Activated CD4-positive, alpha-beta T cell treated with anti-CD3 and anti-CD28 coated beads, Interleukin-2, amount 10 ng/mL, durations not matched to agents 7 days and 5 days (primary cell): ENCODE data around the gene PHLDB2. TPM values are rescaled to one million over a fixed set of nuclear protein-coding genes. Genes with fewer than 3 reads are reported as not detected.

Experiments
- CTCF ChIA-PET: fragments of 350-600 bp; sonication (Branson Sonifier 250); formaldehyde crosslinking; loops from one replicate; lab custom pipeline; 2021; ENCODE audit warnings: antibody characterized with exemption; lab: Charles Lee
- POLR2A ChIA-PET: fragments of 350-600 bp; sonication (Branson Sonifier 250); formaldehyde crosslinking; loops from one replicate; lab custom pipeline; 2021; ENCODE audit warnings: antibody characterized with exemption; lab: Charles Lee
- DNase-seq: peaks from one replicate; pipeline ENCODE4 v3.0.0-alpha.2; 2020
- H3K27ac Mint-ChIP-seq: one replicate; pipeline ENCODE4 v1.8.0; 2021; ENCODE audit warnings: mild to moderate bottlenecking, moderate library complexity, mixed read lengths
- H3K27me3 Mint-ChIP-seq: one replicate; pipeline ENCODE4 v1.8.0; 2021; ENCODE audit warnings: mixed read lengths
- H3K36me3 Mint-ChIP-seq: one replicate; pipeline ENCODE4 v1.8.0; 2021; ENCODE audit warnings: low read depth, mixed read lengths
- H3K4me1 Mint-ChIP-seq: one replicate; pipeline ENCODE4 v1.8.0; 2021; ENCODE audit warnings: mixed read lengths
- H3K4me3 Mint-ChIP-seq: one replicate; pipeline ENCODE4 v1.8.0; 2021; ENCODE audit warnings: mild to moderate bottlenecking, moderate library complexity, mixed read lengths
- H3K9me3 Mint-ChIP-seq: one replicate; pipeline ENCODE4 v1.8.0; 2021; ENCODE audit warnings: mixed read lengths
- total RNA-seq, 2 experiments: library from RNA; stranded (reverse); gene quantifications; one replicate each; pipeline ENCODE4 v1.2.3, GENCODE V29; 2021

PHLDB2 gene
- total RNA-seq, 2 experiments from 2014 or later, result 1.9 to 2.7 TPM

DNA sequence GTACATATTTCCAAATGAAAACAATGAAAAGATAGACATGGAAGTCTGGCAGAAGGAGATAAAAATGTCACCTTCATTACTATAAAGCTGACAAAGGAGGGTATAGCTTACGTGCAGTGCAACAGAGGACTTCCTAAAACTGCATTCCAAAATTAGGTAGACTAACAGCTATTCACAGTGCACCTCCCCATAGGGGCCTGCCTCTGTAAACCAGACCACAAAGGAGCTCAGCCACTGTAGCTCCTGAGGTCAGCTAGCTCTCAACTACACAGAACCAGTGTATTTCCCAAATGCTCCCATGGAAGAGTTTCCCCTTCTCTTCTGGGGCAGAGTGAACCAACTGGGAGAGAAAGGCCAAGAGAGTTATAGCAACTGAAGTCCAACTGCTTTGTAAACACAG, 31.2 kb upstream of the PHLDB2 start:
- no peak overlapping the region for H3K27ac Mint-ChIP-seq
- CTCF ChIA-PET, result interaction anchor here (0.6 to 0.7 kb wide), 2 partner anchors 24 to 79 kb away, joined by 3 to 4 read pairs; no protein-coding TSS in a partner anchor
- no peak overlapping the region for H3K4me3 Mint-ChIP-seq
- no peak for DNase-seq
- POLR2A ChIA-PET, result no interaction called here
- H3K4me1 Mint-ChIP-seq, result peaks cover 14% of the 10 kb centered on the region
- no peaks in the 10 kb centered on the region for H3K36me3 Mint-ChIP-seq
- H3K9me3 Mint-ChIP-seq, result peaks cover 2% of the 10 kb centered on the region
- no peaks in the 10 kb centered on the region for H3K27me3 Mint-ChIP-seq

DNA sequence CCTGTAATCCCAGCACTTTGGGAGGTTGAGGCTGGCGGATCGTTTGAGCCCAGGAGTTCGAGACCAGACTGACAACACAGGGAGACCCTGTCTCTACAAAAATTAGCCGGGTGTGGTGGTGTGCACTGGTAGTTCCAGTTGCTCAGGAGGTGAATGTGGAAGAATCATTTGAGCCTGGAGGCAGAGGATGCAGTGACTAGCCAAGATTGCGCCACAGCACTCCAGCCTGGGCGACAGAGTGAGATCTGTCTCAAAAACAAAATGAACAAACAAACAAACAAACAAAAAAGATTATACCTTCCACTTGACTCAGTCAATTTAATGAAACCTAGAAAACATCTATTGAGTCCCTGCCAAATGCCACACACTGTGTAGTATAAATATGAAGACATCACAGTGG, 30.5 kb upstream of the PHLDB2 start:
- H3K36me3 Mint-ChIP-seq, result no peaks in the 10 kb centered on the region
- no peaks in the 10 kb centered on the region for H3K27me3 Mint-ChIP-seq
- peaks cover 2% of the 10 kb centered on the region for H3K9me3 Mint-ChIP-seq
- no peak overlapping the region for H3K4me3 Mint-ChIP-seq
- ChIA-PET CTCF (interaction anchor here (0.7 kb wide), 1 partner anchor 147 kb away, joined by 3 read pairs; no protein-coding TSS in a partner anchor), POLR2A (no interaction called here)
- H3K4me1 Mint-ChIP-seq, result peaks cover 14% of the 10 kb centered on the region
- no peak for DNase-seq
- H3K27ac Mint-ChIP-seq, result no peak overlapping the region

- H3K4me1 Mint-ChIP-seq, result peaks cover 14% of the 10 kb centered on the region
- H3K27me3 Mint-ChIP-seq, result no peaks in the 10 kb centered on the region
- peaks cover 2% of the 10 kb centered on the region for H3K9me3 Mint-ChIP-seq
- no peaks in the 10 kb centered on the region for H3K36me3 Mint-ChIP-seq
- POLR2A ChIA-PET, result no interaction called here
- CTCF ChIA-PET, result interaction anchor here (0.7 kb wide), 1 partner anchor 148 kb away, joined by 3 read pairs; no protein-coding TSS in a partner anchor
- no peak overlapping the region for H3K27ac Mint-ChIP-seq
- H3K4me3 Mint-ChIP-seq, result no peak overlapping the region
- DNase-seq, result no peak
Measured at GRCh38 chr3:111829023-111829422, 30.0 kb upstream of the PHLDB2 start.

DNA sequence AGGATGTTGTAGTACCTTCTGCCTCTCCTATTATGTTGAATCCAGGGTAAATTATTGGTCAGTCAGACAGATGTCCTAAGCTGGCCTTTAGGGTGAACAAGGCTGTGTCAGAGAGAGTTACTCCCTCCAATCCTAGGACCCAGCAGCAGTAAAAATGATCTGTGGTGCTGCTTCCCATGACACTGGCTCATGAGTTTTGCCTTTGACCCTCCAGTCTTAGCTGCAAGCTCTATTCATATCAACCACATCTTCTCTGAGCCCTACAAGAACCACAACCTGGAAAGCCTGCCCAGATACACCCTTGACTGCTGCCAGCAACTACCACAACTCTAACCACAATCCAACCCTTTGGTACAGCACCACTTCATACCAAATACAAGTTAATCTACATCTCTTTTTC, 27.2 kb upstream of the PHLDB2 start:
- Mint-ChIP-seq H3K4me1 (peaks cover 9% of the 10 kb centered on the region), H3K9me3 (peaks cover under 1% of the 10 kb centered on the region), H3K27me3 (no peaks in the 10 kb centered on the region), H3K4me3 (no peak overlapping the region), H3K36me3 (no peaks in the 10 kb centered on the region), H3K27ac (no peak overlapping the region)
- DNase-seq, result peak; percentile 55
- ChIA-PET POLR2A (no interaction called here), CTCF (no interaction called here)

DNA sequence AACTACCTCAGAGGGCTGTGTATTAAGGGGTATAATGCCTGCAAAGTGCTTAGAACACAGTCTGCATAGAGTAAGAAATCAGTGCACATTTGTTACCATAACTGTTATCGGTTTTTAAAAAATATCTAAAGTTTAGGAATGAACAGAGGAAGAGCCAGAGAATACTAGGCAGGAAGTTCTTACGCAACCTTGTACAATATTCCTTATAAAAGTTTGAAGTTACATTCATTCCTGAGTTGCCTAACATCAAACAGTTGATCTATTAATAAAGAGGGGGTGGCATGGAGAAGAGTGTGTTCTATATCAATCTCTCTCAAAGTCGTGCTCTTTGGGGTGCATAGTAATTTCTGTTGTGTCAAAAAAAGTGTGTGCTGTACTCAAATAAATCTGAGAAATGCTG, 22.0 kb upstream of the PHLDB2 start:
- Mint-ChIP-seq H3K36me3 (no peaks in the 10 kb centered on the region), H3K27ac (no peak overlapping the region), H3K9me3 (no peaks in the 10 kb centered on the region), H3K27me3 (peaks cover 4% of the 10 kb centered on the region), H3K4me3 (no peak overlapping the region), H3K4me1 (peaks cover under 1% of the 10 kb centered on the region)
- CTCF ChIA-PET, result no interaction called here
- DNase-seq, result no peak
- POLR2A ChIA-PET, result no interaction called here

GRCh38 chr3:111838133-111838532, 20.9 kb upstream of the PHLDB2 start:
- Mint-ChIP-seq H3K4me1 (no peaks in the 10 kb centered on the region), H3K27me3 (peaks cover 9% of the 10 kb centered on the region), H3K27ac (no peak overlapping the region), H3K9me3 (no peaks in the 10 kb centered on the region), H3K36me3 (no peaks in the 10 kb centered on the region), H3K4me3 (no peak overlapping the region)
- no peak for DNase-seq
- CTCF ChIA-PET, result no interaction called here
- POLR2A ChIA-PET, result no interaction called here

- Mint-ChIP-seq H3K4me1 (no peaks in the 10 kb centered on the region), H3K36me3 (no peaks in the 10 kb centered on the region), H3K27me3 (peaks cover 21% of the 10 kb centered on the region), H3K4me3 (no peak overlapping the region), H3K27ac (no peak overlapping the region), H3K9me3 (no peaks in the 10 kb centered on the region)
- ChIA-PET POLR2A (no interaction called here), CTCF (no interaction called here)
- DNase-seq, result no peak
Measured at GRCh38 chr3:111846039-111846438, 13.0 kb upstream of the PHLDB2 start.

GRCh38 chr3:111846717-111847116, 12.3 kb upstream of the PHLDB2 start:
- Mint-ChIP-seq H3K27me3 (peaks cover 19% of the 10 kb centered on the region), H3K4me3 (no peak overlapping the region), H3K36me3 (no peaks in the 10 kb centered on the region), H3K9me3 (no peaks in the 10 kb centered on the region), H3K27ac (no peak overlapping the region), H3K4me1 (peaks cover 4% of the 10 kb centered on the region)
- CTCF ChIA-PET, result no interaction called here
- POLR2A ChIA-PET, result no interaction called here
- no peak for DNase-seq

DNA sequence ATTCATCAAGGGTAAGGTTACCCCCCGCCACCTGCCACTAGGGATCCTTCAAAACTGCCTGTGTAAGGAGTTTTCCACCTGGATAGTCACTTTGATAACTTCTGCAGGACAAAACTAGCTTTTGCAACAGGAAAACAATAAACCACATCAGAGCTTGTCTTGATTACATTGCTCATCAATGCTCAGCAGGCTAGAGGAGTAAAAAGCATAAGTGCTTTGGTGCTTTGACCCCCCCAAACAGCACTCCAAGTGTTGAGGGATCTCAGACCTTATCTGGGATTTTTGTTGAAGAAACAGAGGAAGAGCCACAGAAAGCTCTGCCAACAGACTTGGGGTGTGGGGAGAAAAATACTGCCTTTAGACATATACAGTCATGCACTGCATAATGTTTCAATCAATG, 10.8 kb upstream of the PHLDB2 start:
- peaks cover 14% of the 10 kb centered on the region for H3K27me3 Mint-ChIP-seq
- H3K4me3 Mint-ChIP-seq, result no peak overlapping the region
- DNase-seq, result no peak
- POLR2A ChIA-PET, result no interaction called here
- H3K9me3 Mint-ChIP-seq, result no peaks in the 10 kb centered on the region
- peaks cover 5% of the 10 kb centered on the region for H3K4me1 Mint-ChIP-seq
- CTCF ChIA-PET, result no interaction called here
- H3K27ac Mint-ChIP-seq, result no peak overlapping the region
- no peaks in the 10 kb centered on the region for H3K36me3 Mint-ChIP-seq

DNA sequence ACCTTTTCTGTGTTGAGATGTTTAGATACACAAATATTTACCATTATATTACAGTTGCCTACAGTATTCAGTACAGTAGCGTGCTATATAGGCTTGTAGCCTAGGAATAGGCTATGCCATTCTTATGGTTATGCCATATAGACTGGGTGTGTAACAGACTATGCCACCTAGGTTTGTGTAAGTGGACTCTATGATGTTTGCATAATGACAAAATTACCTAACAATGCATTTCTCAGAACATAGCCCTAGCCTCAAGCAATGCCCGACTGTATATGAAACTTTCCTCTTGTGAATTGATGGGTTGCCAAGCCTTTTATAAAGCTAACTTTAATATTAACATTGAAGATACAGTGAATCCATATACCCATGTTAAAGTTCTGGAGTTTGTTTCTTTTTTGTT, 10.3 kb upstream of the PHLDB2 start:
- H3K4me3 Mint-ChIP-seq, result no peak overlapping the region
- DNase-seq, result no peak
- no peaks in the 10 kb centered on the region for H3K9me3 Mint-ChIP-seq
- POLR2A ChIA-PET, result no interaction called here
- no peak overlapping the region for H3K27ac Mint-ChIP-seq
- H3K27me3 Mint-ChIP-seq, result peaks cover 12% of the 10 kb centered on the region
- CTCF ChIA-PET, result interaction anchor here (1.0 to 1.2 kb wide), 2 partner anchors 72 to 102 kb away, joined by 3 read pairs; no protein-coding TSS in a partner anchor
- H3K36me3 Mint-ChIP-seq, result no peaks in the 10 kb centered on the region
- H3K4me1 Mint-ChIP-seq, result peaks cover 5% of the 10 kb centered on the region

GRCh38 chr3:111850537-111850936, 8.5 kb upstream of the PHLDB2 start:
- ChIA-PET CTCF (no interaction called here), POLR2A (no interaction called here)
- Mint-ChIP-seq H3K4me1 (peaks cover 5% of the 10 kb centered on the region), H3K27ac (no peak overlapping the region), H3K27me3 (peaks cover 5% of the 10 kb centered on the region), H3K36me3 (no peaks in the 10 kb centered on the region), H3K9me3 (no peaks in the 10 kb centered on the region), H3K4me3 (no peak overlapping the region)
- DNase-seq, result no peak

DNA sequence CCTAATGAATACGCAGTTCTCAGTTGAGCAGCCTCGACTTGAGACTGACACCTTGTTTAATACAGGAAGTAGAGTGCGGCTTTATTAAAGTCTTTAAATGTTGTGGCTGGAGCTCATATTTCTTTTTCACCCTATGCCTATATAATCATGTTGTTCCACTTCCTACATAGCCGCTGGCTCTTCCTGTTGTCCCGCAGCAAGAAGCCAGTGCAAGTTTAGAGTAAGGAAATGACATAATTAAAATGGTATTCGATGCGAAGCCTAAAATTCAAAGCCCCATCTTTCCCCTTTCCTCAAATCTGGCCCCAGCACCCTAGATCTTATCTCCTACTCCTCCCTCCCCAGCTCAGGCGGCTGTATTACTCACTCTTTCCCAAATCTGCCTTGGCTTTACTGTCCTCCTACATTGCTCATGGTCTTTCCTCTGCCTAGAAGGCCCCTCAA, 7.5 kb upstream of the PHLDB2 start:
- Mint-ChIP-seq H3K36me3 (no peaks in the 10 kb centered on the region), H3K4me3 (no peak overlapping the region), H3K27me3 (peaks cover 5% of the 10 kb centered on the region), H3K4me1 (peaks cover 5% of the 10 kb centered on the region), H3K27ac (no peak overlapping the region), H3K9me3 (no peaks in the 10 kb centered on the region)
- ChIA-PET POLR2A (no interaction called here), CTCF (interaction anchor here (0.6 to 1.0 kb wide), 2 partner anchors 9 to 157 kb away, joined by 3 read pairs; no protein-coding TSS in a partner anchor)
- no peak for DNase-seq

DNA sequence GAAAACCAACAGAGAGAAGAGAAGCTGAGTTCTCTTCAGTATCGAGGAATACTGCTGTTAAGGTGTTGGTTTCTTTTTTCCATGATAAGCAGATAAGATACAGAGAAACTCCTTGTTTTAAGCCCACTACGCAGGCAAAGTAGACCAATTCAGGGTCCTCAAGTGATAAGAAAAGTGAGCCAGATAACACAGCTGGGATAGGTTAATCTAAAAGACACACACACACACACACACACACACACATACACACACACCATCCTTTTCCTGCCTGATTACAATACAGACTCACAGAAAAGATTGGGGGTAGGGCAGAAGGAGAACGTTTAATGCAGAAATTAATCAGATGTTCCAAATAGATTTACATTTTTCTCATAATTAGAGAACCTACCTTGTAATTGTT, 6.5 kb upstream of the PHLDB2 start:
- POLR2A ChIA-PET, result no interaction called here

GRCh38 chr3:111853068-111853467, 6.0 kb upstream of the PHLDB2 start:
- peaks cover 16% of the 10 kb centered on the region for H3K27me3 Mint-ChIP-seq
- H3K36me3 Mint-ChIP-seq, result no peaks in the 10 kb centered on the region
- H3K27ac Mint-ChIP-seq, result no peak overlapping the region
- no peak overlapping the region for H3K4me3 Mint-ChIP-seq
- no peak for DNase-seq
- no peaks in the 10 kb centered on the region for H3K9me3 Mint-ChIP-seq
- H3K4me1 Mint-ChIP-seq, result peaks cover 5% of the 10 kb centered on the region
- ChIA-PET CTCF (no interaction called here), POLR2A (no interaction called here)

More for the DNA sequence above, 6.5 kb upstream of the PHLDB2 start:
- Mint-ChIP-seq H3K36me3 (no peaks in the 10 kb centered on the region), H3K4me1 (peaks cover 5% of the 10 kb centered on the region), H3K27me3 (peaks cover 11% of the 10 kb centered on the region), H3K4me3 (no peak overlapping the region), H3K27ac (no peak overlapping the region), H3K9me3 (no peaks in the 10 kb centered on the region)
- CTCF ChIA-PET, result no interaction called here
- no peak for DNase-seq
